Neutrophil (primary cell): Measurements from ENCODE around the gene KRTAP6-2.

ENCODE experiments used
- H3K27ac ChIP-seq: fragments of 200-600 bp; sonication (generic); 2 replicates; pipeline ENCODE4 v1.5.1; 2016; ENCODE audit warnings: mild to moderate bottlenecking, moderate library complexity
- H3K27me3 ChIP-seq: fragments of 200-600 bp; sonication (generic); 2 replicates; pipeline ENCODE4 v1.6.0; 2016; ENCODE audit warnings: mild to moderate bottlenecking
- H3K36me3 ChIP-seq: fragments of 200-600 bp; sonication (generic); 2 replicates; pipeline ENCODE4 v1.5.1; 2017
- H3K4me1 ChIP-seq, 2 experiments: fragments of 200-600 bp in 1 of 2; sonication (generic) in 1 of 2; 1 replicate in 1 of 2; 2 replicates in 1 of 2; pipeline versions ENCODE4 v1.5.1 to v1.6.1; 2013 to 2016; ENCODE audit warnings: low read depth in 1 of 2, low read length in 1 of 2, mild to moderate bottlenecking in 1 of 2, moderate library complexity in 1 of 2; ENCODE audit not compliant: control insufficient read depth in 1 of 2, insufficient read depth in 1 of 2
- H3K4me3 ChIP-seq, 2 experiments: fragments of 200-600 bp in 1 of 2; sonication (generic) in 1 of 2; 1 replicate in 1 of 2; 2 replicates in 1 of 2; pipeline ENCODE4 v1.5.1; 2013 to 2016; ENCODE audit warnings: low read depth in 1 of 2, low read length in 1 of 2, mild to moderate bottlenecking in 1 of 2, moderate library complexity in 1 of 2
- H3K9me3 ChIP-seq: fragments of 200-600 bp; sonication (generic); 2 replicates; pipeline ENCODE4 v1.5.1; 2016
- CTCF ChIP-seq: fragments of 200-600 bp; sonication (generic); IDR thresholded peaks from 2 replicates; pipeline ENCODE4 v1.5.1; 2016; ENCODE audit warnings: antibody characterized with exemption

KRTAP6-2 gene

GRCh38 chr21:30620080-30620479, 21.4 kb upstream of the KRTAP6-2 start:
- no peaks in the 10 kb centered on the region for H3K36me3 ChIP-seq

DNA sequence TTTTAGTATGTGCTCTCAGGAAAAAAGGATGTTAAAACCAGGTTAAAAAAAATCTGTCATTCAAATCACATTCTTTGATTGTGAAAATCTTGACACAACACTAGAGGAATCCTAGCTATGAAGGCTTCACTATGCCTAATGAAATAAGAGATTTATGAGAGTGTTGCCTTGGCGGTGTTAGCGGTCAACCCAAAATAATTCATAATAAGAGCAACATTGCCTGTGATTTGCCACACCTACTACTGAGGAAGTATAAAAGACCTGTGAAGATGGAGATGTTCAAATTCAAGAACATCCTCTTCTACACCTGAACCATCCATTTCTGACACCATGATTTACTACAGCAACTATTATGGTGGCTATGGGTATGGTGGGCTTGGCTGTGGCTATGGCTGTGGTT, 17.4 kb upstream of the KRTAP6-2 start, which contains the start of gene KRTAP20-1:
TSS of gene KRTAP20-1 (plus strand) at position 301 of the 400 bp plus-strand sequence. CDS start at position 331, 30 bp downstream.
- no peaks in the 10 kb centered on the region for H3K36me3 ChIP-seq
- H3K27me3 ChIP-seq, result no peaks in the 10 kb centered on the region
- H3K27ac ChIP-seq, result no peak within 1 kb of the TSS
- H3K9me3 ChIP-seq, result no peaks in the 10 kb centered on the region
- TF ChIP-seq CTCF, result no peak
- H3K4me3 ChIP-seq, result no peak within 1 kb of the TSS
- no peaks in the 10 kb centered on the region for H3K4me1 ChIP-seq

More at GRCh38 chr21:30620080-30620479, 21.4 kb upstream of the KRTAP6-2 start:
- H3K4me3 ChIP-seq, result no peak overlapping the region
- no peak for TF ChIP-seq CTCF
- H3K9me3 ChIP-seq, result no peaks in the 10 kb centered on the region
- H3K27ac ChIP-seq, result no peak overlapping the region
- H3K27me3 ChIP-seq, result no peaks in the 10 kb centered on the region
- no peaks in the 10 kb centered on the region for H3K4me1 ChIP-seq

GRCh38 chr21:30615199-30615598, 16.5 kb upstream of the KRTAP6-2 start:
- Histone ChIP-seq H3K27me3 (no peaks in the 10 kb centered on the region), H3K27ac (no peak overlapping the region), H3K4me3 (no peak overlapping the region), H3K36me3 (no peaks in the 10 kb centered on the region), H3K4me1 (no peaks in the 10 kb centered on the region), H3K9me3 (no peaks in the 10 kb centered on the region)
- TF ChIP-seq CTCF, result no peak

GRCh38 chr21:30613836-30614235, 15.1 kb upstream of the KRTAP6-2 start, which contains the start of gene KRTAP6-1:
KRTAP6-1 (minus strand) TSS chr21:30613930; CDS start chr21:30613904, 26 bp downstream.
- no peaks in the 10 kb centered on the region for H3K9me3 ChIP-seq
- H3K27me3 ChIP-seq, result no peaks in the 10 kb centered on the region
- no peak within 1 kb of the TSS for H3K27ac ChIP-seq
- no peaks in the 10 kb centered on the region for H3K36me3 ChIP-seq
- no peak within 1 kb of the TSS for H3K4me3 ChIP-seq
- no peaks in the 10 kb centered on the region for H3K4me1 ChIP-seq
- no peak for TF ChIP-seq CTCF

DNA sequence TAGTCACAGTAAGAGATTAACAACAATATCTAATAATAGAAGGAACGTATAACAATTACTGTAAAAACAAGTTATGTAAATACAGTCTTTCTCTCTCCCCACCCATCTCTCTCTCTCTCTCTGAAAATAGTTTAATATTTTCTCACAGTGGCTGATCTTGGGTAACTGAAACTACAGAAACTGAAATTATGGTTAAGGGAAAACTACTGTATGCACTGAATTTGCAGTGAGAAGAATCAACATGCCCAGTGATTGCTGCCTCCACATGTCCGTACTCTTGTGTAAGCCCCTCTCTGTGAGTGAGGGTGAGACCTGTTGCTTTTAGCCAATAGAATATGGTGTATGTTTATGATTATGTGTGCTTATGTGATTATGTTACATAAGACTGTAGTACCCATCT, 13.4 kb upstream of the KRTAP6-2 start:
- Histone ChIP-seq H3K36me3 (no peaks in the 10 kb centered on the region), H3K27me3 (no peaks in the 10 kb centered on the region), H3K4me1 (no peaks in the 10 kb centered on the region), H3K9me3 (no peaks in the 10 kb centered on the region), H3K27ac (no peak overlapping the region), H3K4me3 (no peak overlapping the region)
- TF ChIP-seq CTCF, result no peak

DNA sequence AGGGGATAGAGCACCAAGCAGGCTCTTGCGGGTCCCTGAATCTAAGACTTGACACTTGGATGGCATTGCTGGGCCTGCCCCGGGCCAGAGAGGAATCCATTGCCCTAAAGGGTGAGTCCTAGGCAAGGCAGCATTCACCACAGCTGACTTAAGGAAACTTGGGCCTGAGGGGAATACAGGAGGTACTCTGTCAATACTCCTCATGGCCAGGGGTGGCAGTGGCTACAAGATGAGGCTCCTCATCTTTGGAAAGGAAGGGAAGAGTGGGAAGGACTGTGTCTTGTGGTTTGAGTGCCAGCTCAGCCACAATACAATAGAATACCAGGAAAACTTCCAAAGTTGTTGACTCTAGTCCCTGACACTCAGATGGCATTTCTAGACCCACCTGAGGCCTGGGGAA, 7.3 kb upstream of the KRTAP6-2 start:
- Histone ChIP-seq H3K4me1 (no peaks in the 10 kb centered on the region), H3K27ac (no peak overlapping the region), H3K4me3 (no peak overlapping the region), H3K36me3 (no peaks in the 10 kb centered on the region), H3K9me3 (no peaks in the 10 kb centered on the region), H3K27me3 (no peaks in the 10 kb centered on the region)
- no peak for TF ChIP-seq CTCF
